GM12891 (cell line): ENCODE results near the gene LSM12.

ENCODE experiments used
- PAX5 ChIP-seq: IDR thresholded peaks from 2 replicates; pipeline ENCODE4 v1.6.1; 2011; ENCODE audit warnings: low read length, moderate library complexity, mild to moderate bottlenecking; ENCODE audit not compliant: insufficient read depth, severe bottlenecking
- POLR2A ChIP-seq: IDR thresholded peaks from 2 replicates; pipeline ENCODE4 v1.6.1; 2011; ENCODE audit warnings: low read depth, low read length, control low read depth
- POLR2AphosphoS5 ChIP-seq: IDR thresholded peaks from 2 replicates; pipeline ENCODE4 v1.6.1; 2011; ENCODE audit warnings: low read depth, low read length, control low read depth
- POU2F2 ChIP-seq: IDR thresholded peaks from 2 replicates; pipeline ENCODE4 v1.6.1; 2011; ENCODE audit warnings: low read depth, mild to moderate bottlenecking, control low read depth, low read length, moderate library complexity
- TAF1 ChIP-seq: IDR thresholded peaks from 2 replicates; pipeline ENCODE4 v1.6.1; 2011; ENCODE audit warnings: low read depth, low read length, control low read depth

- TF ChIP-seq POLR2AphosphoS5 (no peak), POLR2A (no peak), PAX5 (no peak), TAF1 (no peak), POU2F2 (no peak)
These were observed 20.2 kb upstream of the LSM12 start for GRCh38 chr17:44086364-44087311.
